K562 (cell line): ENCODE data around the gene TUBE1. TPM values are rescaled to one million over a fixed set of nuclear protein-coding genes. Genes with fewer than 3 reads are reported as not detected.
A peak's percentile ranks its signal among the peaks of the same experiment; 100 is the strongest.

Source experiments
- ATAC-seq: fragments of 200-7000 bp; cut with Tn5 transposase; 3 replicates; pipeline ENCODE4 v1.9.1; 2020; ENCODE audit warnings: moderate library complexity
- BruUV-seq: library from RNA; stranded (reverse); fragments of 400-500 nt; replicated peaks from 2 replicates; lab custom pipeline; 2021; lab: Mats Ljungman, UMichigan
- CTCF ChIA-PET: fragments of 300-600 bp; formaldehyde crosslinking; extraction: SDS; loops from one replicate; lab custom pipeline; 2021; ENCODE audit warnings: low intra/inter-chr PET ratio; lab: Yijun Ruan, JAX
- POLR2A ChIA-PET: fragments of 300-600, 350-650 bp; sonication (Branson Sonifier 250); formaldehyde crosslinking; extraction: SDS; loops from one replicate; lab custom pipeline; 2021; ENCODE audit warnings: antibody characterized with exemption, inconsistent platforms; lab: Yijun Ruan, JAX
- DNase-seq, 4 experiments: peaks; one replicate each; pipeline versions ENCODE4 v3.0.0 to v3.0.0-alpha.2; 2011 to 2018; ENCODE audit warnings: low spot score in 3 of 4, mixed read lengths in 3 of 4; ENCODE audit errors: extremely low read depth in 1 of 4
- FAIRE-seq: peaks from 2 replicates; lab custom pipeline; 2011; peaks lifted over from hg19 to GRCh38; lab: Jason Lieb, UNC
- H2AFZ ChIP-seq: 2 replicates; pipeline ENCODE4 v1.6.0; 2011; ENCODE audit warnings: low read depth, low read length, control low read depth, inconsistent platforms
- H3K27ac ChIP-seq: fragments of 200-600 bp; 3 replicates; pipeline ENCODE4 v1.8.0; 2011; ENCODE audit warnings: low read depth, mild to moderate bottlenecking, control low read depth, inconsistent platforms, low read length, moderate library complexity, mixed read lengths; ENCODE audit errors: extremely low read depth
- H3K27me3 ChIP-seq, 2 experiments: fragments of 300-600 bp in 1 of 2; 2 replicates in 1 of 2; 3 replicates in 1 of 2; pipeline versions ENCODE4 v1.6.0 to v1.8.0; 2011; ENCODE audit warnings: inconsistent platforms in 2 of 2, low read length in 2 of 2, mild to moderate bottlenecking in 1 of 2, mixed read lengths in 1 of 2, moderate library complexity in 1 of 2; ENCODE audit not compliant: control insufficient read depth in 2 of 2, insufficient read depth in 2 of 2
- H3K36me3 ChIP-seq: fragments of 300-600 bp; 3 replicates; pipeline ENCODE4 v1.8.0; 2011; ENCODE audit warnings: mild to moderate bottlenecking, low read length, inconsistent platforms; ENCODE audit not compliant: control insufficient read depth, insufficient read depth
- H3K4me1 ChIP-seq, 2 experiments: fragments of 200-600 bp in 1 of 2; replicated peaks in 1 of 2; 2 replicates in 1 of 2; 3 replicates in 1 of 2; pipeline versions ENCODE4 v1.5.1 to v1.8.0; 2011; ENCODE audit warnings: inconsistent platforms in 2 of 2, low read length in 2 of 2, mild to moderate bottlenecking in 1 of 2, mixed read lengths in 1 of 2, moderate library complexity in 1 of 2; ENCODE audit not compliant: control insufficient read depth in 2 of 2, insufficient read depth in 2 of 2
- H3K4me2 ChIP-seq: 2 replicates; pipeline ENCODE4 v1.6.1; 2011; ENCODE audit warnings: low read length, control low read depth, inconsistent platforms, mixed read lengths; ENCODE audit not compliant: insufficient read depth
- H3K4me3 ChIP-seq: fragments of 200-600 bp; sonication (generic), shearing (Covaris generic); 2 replicates; pipeline ENCODE4 v1.5.1; 2016; ENCODE audit warnings: control low read depth, inconsistent platforms
- H3K79me2 ChIP-seq: fragments of 200-600 bp; 3 replicates; pipeline ENCODE4 v1.8.0; 2011; ENCODE audit warnings: low read length, inconsistent platforms; ENCODE audit not compliant: control insufficient read depth, insufficient read depth
- H3K9ac ChIP-seq, 2 experiments: 2 replicates each; pipeline versions ENCODE4 v1.6.0 to v1.6.1; 2011; ENCODE audit warnings: low read depth in 2 of 2, low read length in 2 of 2, control low read depth in 1 of 2, inconsistent platforms in 1 of 2, mild to moderate bottlenecking in 1 of 2, mixed read lengths in 1 of 2; ENCODE audit not compliant: insufficient read depth in 1 of 2
- H3K9me1 ChIP-seq: one replicate; pipeline ENCODE4 v1.6.0; 2011; ENCODE audit warnings: inconsistent platforms, mild to moderate bottlenecking, low read length, moderate library complexity; ENCODE audit not compliant: control insufficient read depth, insufficient read depth
- H3K9me3 ChIP-seq: replicated peaks from 2 replicates; pipeline ENCODE4 v1.5.1; 2011; ENCODE audit warnings: low read depth, low read length, inconsistent platforms; ENCODE audit not compliant: control insufficient read depth, insufficient read depth
- H4K20me1 ChIP-seq: replicated peaks from 2 replicates; pipeline ENCODE4 v1.6.1; 2011; ENCODE audit warnings: low read length, inconsistent platforms, mixed read lengths; ENCODE audit not compliant: control insufficient read depth, insufficient read depth
- CSDE1 ChIP-seq, 2 experiments: fragments of 450-650 bp; IDR thresholded peaks; 2 replicates each; pipeline ENCODE4 v1.6.1; 2016; ENCODE audit warnings: mild to moderate bottlenecking in 1 of 2
- EHMT2 ChIP-seq: fragments of 450-650 bp; IDR thresholded peaks from 2 replicates; pipeline ENCODE4 v1.6.1; 2018; ENCODE audit warnings: antibody characterized with exemption
- L3MBTL2 ChIP-seq: fragments of 450-650 bp; IDR thresholded peaks from 2 replicates; pipeline ENCODE4 v1.6.1; 2016; ENCODE audit warnings: mild to moderate bottlenecking, moderate library complexity
- LARP7 ChIP-seq: fragments of 450-650 bp; IDR thresholded peaks from 2 replicates; pipeline ENCODE4 v1.6.1; 2016
- NFRKB ChIP-seq: fragments of 450-650 bp; IDR thresholded peaks from 2 replicates; pipeline ENCODE4 v1.6.1; 2016; ENCODE audit warnings: low read depth
- RAD21 ChIP-seq, 2 experiments: fragments of 250-450 bp in 1 of 2; fragments of 450-650 bp in 1 of 2; sonication (Bioruptor Pico) in 1 of 2; formaldehyde crosslinking in 1 of 2; IDR thresholded peaks in 1 of 2; conservative IDR thresholded peaks in 1 of 2; 2 replicates each; pipeline versions ENCODE4 v1.4.0 to v1.8.0; 2020 to 2022; ENCODE audit warnings: mild to moderate bottlenecking in 2 of 2, moderate library complexity in 1 of 2
- SMARCA4 ChIP-seq: fragments of 450-650 bp; IDR thresholded peaks from 2 replicates; pipeline ENCODE4 v1.6.1; 2016
- YY1 ChIP-seq, 3 experiments: IDR thresholded peaks; 2 replicates each; pipeline ENCODE4 v1.6.1; 2011; ENCODE audit warnings: low read length in 2 of 3, mild to moderate bottlenecking in 2 of 3, moderate library complexity in 2 of 3, borderline replicate concordance in 1 of 3, control low read depth in 1 of 3, low read depth in 1 of 3; ENCODE audit not compliant: insufficient read depth in 3 of 3, insufficient replicate concordance in 2 of 3, control insufficient read depth in 1 of 3, insufficient read length in 1 of 3; ENCODE audit errors: extremely low read depth in 1 of 3
- WGBS: fragments of 100-300 bp; shearing (Covaris generic); methylation state at CpG from one replicate; pipeline ENCODE4 v1.1.6; 2016; ENCODE audit warnings: low coverage, mixed read lengths; ENCODE audit not compliant: insufficient coverage; ENCODE audit errors: missing lambda C conversion rate; 5-methylcytosine and 5-hydroxymethylcytosine counted together
- in situ Hi-C: fragments of 300-500 bp; cut with MboI; formaldehyde crosslinking; loops from 4 replicates; pipeline ENCODE4 v1.15.0; 2018; ENCODE audit warnings: inconsistent platforms, mixed read lengths
- intact Hi-C: fragments of 100-400 bp; cut with micrococcal nuclease; formaldehyde crosslinking; loops from 2 replicates; pipeline ENCODE4 v1.14.2; 2022
- polyA plus RNA-seq, 8 experiments: library from polyadenylated mRNA; depleted of rRNA in 4 of 8; stranded (reverse) in 5 of 8; unstranded in 3 of 8; fragments of >200 nt; fragmentation: Nextera tagmentation in 2 of 8; fragmentation: Illumina TruSeq in 1 of 8; extraction: Ambion mirVana in 2 of 8; extraction: Trizol in 1 of 8; gene quantifications; 2 replicates each; pipeline versions ENCODE4 v1.2.1 to v1.2.3, GENCODE V29; 2011 to 2014; ENCODE audit warnings: inconsistent platforms in 1 of 8, missing spikeins in 1 of 8
- total RNA-seq, 7 experiments: library from RNA; depleted of rRNA in 6 of 7; stranded (reverse); fragments of >200 nt in 6 of 7; fragmentation: Illumina TruSeq in 2 of 7; extraction: Trizol in 2 of 7; gene quantifications; 2 replicates each; pipeline versions ENCODE4 v1.2.1 to v1.2.3, GENCODE V29; 2011 to 2021; ENCODE audit warnings: low replicate concordance in 1 of 7
- TF ChIP-seq, protein P1 (sequence below): sonication (generic); formaldehyde crosslinking; IDR thresholded peaks from 2 replicates; pipeline ENCODE4 v1.9.0; 2022; ENCODE audit warnings: mild to moderate bottlenecking, missing genetic modification reagents
- TF ChIP-seq, protein P2 (sequence below): fragments of 450-650 bp; conservative IDR thresholded peaks from 2 replicates; pipeline ENCODE4 v1.6.1; 2016; ENCODE audit warnings: missing genetic modification characterization, low read depth, mild to moderate bottlenecking, missing compliant biosample characterization, moderate library complexity

Gene TUBE1
- total and polyA plus RNA-seq, 9 of the 15 experiments (the other 6 are each of a cell fraction or from before 2014, with no cell fraction given) = 18.9 to 58.4 (median 30.8) TPM

DNA sequence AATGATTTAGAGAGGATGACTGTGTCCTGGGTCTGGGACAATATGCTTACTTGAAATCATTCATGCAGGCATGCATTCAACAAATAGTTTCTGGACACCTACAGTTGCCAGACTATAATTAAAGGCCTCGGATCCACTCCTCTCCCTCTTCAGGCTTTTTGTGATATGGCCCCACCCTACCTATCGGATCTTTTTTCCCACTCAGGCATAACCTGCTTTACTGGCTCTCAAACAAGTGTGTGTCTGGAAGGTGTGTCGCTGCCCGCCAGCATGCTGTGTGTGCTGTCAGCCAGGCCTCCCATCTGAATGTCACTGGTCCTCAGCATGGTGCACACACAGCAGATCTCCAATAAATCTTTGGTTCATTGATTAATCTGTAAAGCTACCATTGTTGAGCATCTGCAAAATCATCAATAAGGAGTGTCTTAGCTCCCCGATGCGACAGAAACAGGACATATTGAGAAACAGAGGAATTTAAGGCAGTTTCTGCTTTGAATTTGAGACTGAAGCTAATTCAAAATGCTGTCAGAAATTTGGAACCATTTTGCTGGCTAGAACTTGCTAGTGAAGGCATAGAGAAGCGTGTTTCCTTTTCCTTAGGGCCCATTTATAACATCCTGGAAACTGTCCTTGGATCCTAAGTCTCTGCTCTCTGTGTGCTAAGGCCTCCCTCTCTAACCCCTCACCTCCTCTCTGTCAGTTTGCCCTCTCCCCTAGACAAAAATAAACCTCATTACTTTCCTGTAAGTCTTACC lies 56.9 kb downstream of the TUBE1 start:
- TF ChIP-seq SMARCA4 = no peak
- TF ChIP-seq LARP7 = no peak
- TF ChIP-seq, all 486 proteins: peak for 0
- no TSS peak for BruUV-seq
- ATAC-seq (no peak), DNase-seq (no peak), FAIRE-seq (no peak)
- 1% methylated on average over 7 of the region's 7 CpGs for WGBS
- H3K4me1 ChIP-seq = no peaks in the 10 kb centered on the region
- no peaks in the 10 kb centered on the region for H3K36me3 ChIP-seq
- H4K20me1 ChIP-seq = no peaks in the 10 kb centered on the region; the same call in 1 of the 2 replicates
- peaks cover 16 to 30% of the 10 kb centered on the region in 2 experiments for H3K27me3 ChIP-seq
- intact Hi-C loops (no loop called here), in situ Hi-C loops (no loop called here)
- H3K9me3 ChIP-seq = no peaks in the 10 kb centered on the region
- H3K79me2 ChIP-seq = no peaks in the 10 kb centered on the region
- H2AFZ ChIP-seq = no peak overlapping the region
- H3K27ac ChIP-seq = no peak overlapping the region
- CTCF ChIA-PET = no interaction called here
- POLR2A ChIA-PET = no interaction called here
- H3K4me2 ChIP-seq = no peak overlapping the region
- H3K9me1 ChIP-seq = no peaks in the 10 kb centered on the region
- no peak overlapping the region for H3K4me3 ChIP-seq
- no peak overlapping the region for H3K9ac ChIP-seq

DNA sequence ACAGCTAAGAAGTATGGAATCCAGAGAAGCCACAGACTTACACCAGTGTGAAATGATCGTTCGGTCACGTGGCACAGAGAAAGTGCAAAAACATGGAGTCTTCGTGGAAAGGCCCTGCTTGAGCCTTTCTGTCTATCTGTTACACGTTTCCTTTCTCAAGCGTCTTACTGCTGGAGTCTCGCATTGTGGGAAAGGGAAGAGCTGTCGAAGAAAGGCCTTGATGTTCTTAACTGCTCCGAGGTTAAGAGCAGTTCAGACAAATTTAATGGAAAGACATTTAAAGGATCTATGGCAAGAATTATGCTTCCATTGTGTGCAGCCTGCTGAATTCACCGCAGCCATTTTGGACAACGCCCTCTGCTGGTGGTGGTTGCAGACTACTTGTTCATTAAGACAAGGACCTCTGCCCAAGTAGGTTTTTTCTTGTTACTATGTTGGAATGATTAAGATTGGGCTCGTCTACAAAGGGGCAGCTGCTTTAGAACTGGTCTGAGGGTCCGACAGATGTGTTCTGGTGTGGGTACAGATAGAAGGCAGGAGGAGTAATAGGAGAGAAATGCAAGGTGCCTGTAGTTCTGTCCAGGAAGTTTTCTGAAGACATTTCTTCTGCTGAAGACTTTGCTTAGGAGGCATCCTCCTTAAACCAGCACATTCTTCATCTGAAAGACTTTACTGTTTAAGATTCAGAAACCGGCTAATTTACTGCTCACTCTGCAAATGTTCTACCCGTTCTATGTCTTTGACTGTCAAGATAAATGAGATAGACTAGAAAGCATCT lies 58.0 kb downstream of the TUBE1 start:
- FAIRE-seq (peak; percentile 97), DNase-seq (peak; percentile 53 to 77 (median 63)), ATAC-seq (peak; percentile 90)
- H3K36me3 ChIP-seq = no peaks in the 10 kb centered on the region
- H3K79me2 ChIP-seq = no peaks in the 10 kb centered on the region
- H2AFZ ChIP-seq = peak overlapping the region; percentile 88
- ChIA-PET CTCF (interaction anchor here (0.7 to 1.2 kb wide), 2 partner anchors 32 kb away, joined by 3 to 4 read pairs; no protein-coding TSS in a partner anchor), POLR2A (no interaction called here)
- 0 out of 4 replicates have a peak overlapping the region, but pooled peaks of 1 of the 2 experiments have one; percentile 8 for H3K9ac ChIP-seq
- H4K20me1 ChIP-seq = no peaks in the 10 kb centered on the region; the same call in 1 of the 2 replicates
- intact Hi-C loops = no loop called here
- no peaks in the 10 kb centered on the region for H3K9me3 ChIP-seq
- in situ Hi-C loops = no loop called here
- WGBS = 14% methylated on average over 15 of the region's 15 CpGs
- no peak overlapping the region for H3K4me3 ChIP-seq
- H3K4me1 ChIP-seq = no peaks in the 10 kb centered on the region
- BruUV-seq = no TSS peak
- peak overlapping the region; percentile 23 for H3K4me2 ChIP-seq
- H3K27ac ChIP-seq = no peak overlapping the region
- H3K27me3 ChIP-seq = peaks cover 14 to 28% of the 10 kb centered on the region in 2 experiments
- H3K9me1 ChIP-seq = no peaks in the 10 kb centered on the region
- no peak for TF ChIP-seq CSDE1 (IDR thresholded peaks at IDR 0.05)
- TF ChIP-seq RAD21 (CRISPR knock-in tag; conservative IDR thresholded peaks at IDR 0.05 in 1 of 2, IDR thresholded peaks at IDR 0.05 in 1 of 2) = peak; percentile 45 to 67
- TF ChIP-seq L3MBTL2 = peak; percentile 80
- peak; percentile 70 to 96 (median 90) for TF ChIP-seq YY1 (IDR thresholded peaks at IDR 0.05; ENCODE audit: borderline replicate concordance in 1 of 3, control insufficient read depth in 1 of 3, extremely low read depth in 1 of 3, insufficient read depth in 3 of 3, insufficient read length in 1 of 3, insufficient replicate concordance in 2 of 3, low read depth in 1 of 3, low read length in 2 of 3)
- TF ChIP-seq EHMT2 = peak; percentile 44; the same call in 1 of the 2 replicates
- TF ChIP-seq, protein P1, sequence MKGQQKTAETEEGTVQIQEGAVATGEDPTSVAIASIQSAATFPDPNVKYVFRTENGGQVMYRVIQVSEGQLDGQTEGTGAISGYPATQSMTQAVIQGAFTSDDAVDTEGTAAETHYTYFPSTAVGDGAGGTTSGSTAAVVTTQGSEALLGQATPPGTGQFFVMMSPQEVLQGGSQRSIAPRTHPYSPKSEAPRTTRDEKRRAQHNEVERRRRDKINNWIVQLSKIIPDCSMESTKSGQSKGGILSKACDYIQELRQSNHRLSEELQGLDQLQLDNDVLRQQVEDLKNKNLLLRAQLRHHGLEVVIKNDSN (CRISPR knock-in tag) = peak; percentile 48; the same call in 1 of the 2 replicates
- TF ChIP-seq, protein P2, sequence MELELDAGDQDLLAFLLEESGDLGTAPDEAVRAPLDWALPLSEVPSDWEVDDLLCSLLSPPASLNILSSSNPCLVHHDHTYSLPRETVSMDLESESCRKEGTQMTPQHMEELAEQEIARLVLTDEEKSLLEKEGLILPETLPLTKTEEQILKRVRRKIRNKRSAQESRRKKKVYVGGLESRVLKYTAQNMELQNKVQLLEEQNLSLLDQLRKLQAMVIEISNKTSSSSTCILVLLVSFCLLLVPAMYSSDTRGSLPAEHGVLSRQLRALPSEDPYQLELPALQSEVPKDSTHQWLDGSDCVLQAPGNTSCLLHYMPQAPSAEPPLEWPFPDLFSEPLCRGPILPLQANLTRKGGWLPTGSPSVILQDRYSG (tag) = 0 out of 2 replicates have a peak, but pooled peaks have one; percentile 34
- TF ChIP-seq NFRKB = peak; percentile 40; the same call in 1 of the 2 replicates
